ENCODE data around the gene IFNG. TPM values are rescaled to one million over a fixed set of nuclear protein-coding genes. Genes with fewer than 3 reads are reported as not detected.
"Not testable (repeated sequence)": the region's sequence is repeated elsewhere in the genome, so short reads cannot be mapped to it uniquely, and the experiment has no call there.

IFNG gene
- total and polyA plus RNA-seq, 2 donors (not counting 1 experiment from before 2014, with no cell fraction given) = not detected

GRCh38 chr12:68176257-68176656 is 16.7 kb upstream of the IFNG start:
- no peak overlapping the region for H3K9ac ChIP-seq (ENCODE audit: insufficient read depth, low read length)
- no peak overlapping the region for H3K4me3 ChIP-seq (replicated peaks in 1 of 4; ENCODE audit: control extremely low read depth in 1 of 4, insufficient read depth in 1 of 4, low read depth in 3 of 4, low read length in 4 of 4)
- H3K79me2 ChIP-seq (ENCODE audit: control insufficient read depth, insufficient read depth, low read length) = no peaks in the 10 kb centered on the region
- H3K27me3 ChIP-seq (ENCODE audit: control insufficient read depth, insufficient read depth, low read length) = no peaks in the 10 kb centered on the region
- TF ChIP-seq EZH2 (IDR thresholded peaks at IDR 0.05; ENCODE audit: low read length, missing control alignments) = no peak
- peak in 1 of 2 donors; percentile 13 for DNase-seq (ENCODE audit: low read depth in 2 of 2)
- H3K36me3 ChIP-seq (ENCODE audit: control insufficient read depth, insufficient read depth, low read length) = no peaks in the 10 kb centered on the region
- H3K27ac ChIP-seq (ENCODE audit: insufficient read depth, low read length) = no peak overlapping the region
- no peak overlapping the region for H3K4me2 ChIP-seq (ENCODE audit: extremely low read depth, insufficient read depth, low read length)
- no peak overlapping the region for H2AFZ ChIP-seq (ENCODE audit: low read length)
- H3K4me1 ChIP-seq (ENCODE audit: control insufficient read depth, extremely low read depth, insufficient read depth, low read length) = no peaks in the 10 kb centered on the region
- H4K20me1 ChIP-seq (ENCODE audit: control insufficient read depth, extremely low read depth, insufficient read depth, low read length) = no peaks in the 10 kb centered on the region
- no peaks in the 10 kb centered on the region for H3K9me3 ChIP-seq (ENCODE audit: control insufficient read depth, insufficient read depth, low read depth, low read length)

- TF ChIP-seq, protein P1, sequence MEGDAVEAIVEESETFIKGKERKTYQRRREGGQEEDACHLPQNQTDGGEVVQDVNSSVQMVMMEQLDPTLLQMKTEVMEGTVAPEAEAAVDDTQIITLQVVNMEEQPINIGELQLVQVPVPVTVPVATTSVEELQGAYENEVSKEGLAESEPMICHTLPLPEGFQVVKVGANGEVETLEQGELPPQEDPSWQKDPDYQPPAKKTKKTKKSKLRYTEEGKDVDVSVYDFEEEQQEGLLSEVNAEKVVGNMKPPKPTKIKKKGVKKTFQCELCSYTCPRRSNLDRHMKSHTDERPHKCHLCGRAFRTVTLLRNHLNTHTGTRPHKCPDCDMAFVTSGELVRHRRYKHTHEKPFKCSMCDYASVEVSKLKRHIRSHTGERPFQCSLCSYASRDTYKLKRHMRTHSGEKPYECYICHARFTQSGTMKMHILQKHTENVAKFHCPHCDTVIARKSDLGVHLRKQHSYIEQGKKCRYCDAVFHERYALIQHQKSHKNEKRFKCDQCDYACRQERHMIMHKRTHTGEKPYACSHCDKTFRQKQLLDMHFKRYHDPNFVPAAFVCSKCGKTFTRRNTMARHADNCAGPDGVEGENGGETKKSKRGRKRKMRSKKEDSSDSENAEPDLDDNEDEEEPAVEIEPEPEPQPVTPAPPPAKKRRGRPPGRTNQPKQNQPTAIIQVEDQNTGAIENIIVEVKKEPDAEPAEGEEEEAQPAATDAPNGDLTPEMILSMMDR (conservative IDR thresholded peaks at IDR 0.05 in 1 of 2, IDR thresholded peaks at IDR 0.05 in 1 of 2; ENCODE audit: low read depth in 1 of 2, low read length in 2 of 2) = no peak
- no peak for TF ChIP-seq EZH2 (IDR thresholded peaks at IDR 0.05; ENCODE audit: low read length, missing control alignments)
- DNase-seq (ENCODE audit: low read depth in 2 of 2) = no peak
Observed at GRCh38 chr12:68175557-68176061, 16.1 kb upstream of the IFNG start.

GRCh38 chr12:68174761-68175160 is 15.2 kb upstream of the IFNG start:
- DNase-seq (ENCODE audit: low read depth in 2 of 2) = not testable (repeated sequence)

More at GRCh38 chr12:68175557-68176061, 16.1 kb upstream of the IFNG start:
- no peaks in the 10 kb centered on the region for H3K4me1 ChIP-seq (ENCODE audit: control insufficient read depth, extremely low read depth, insufficient read depth, low read length)
- no peak overlapping the region for H3K27ac ChIP-seq (ENCODE audit: insufficient read depth, low read length)
- H3K27me3 ChIP-seq (ENCODE audit: control insufficient read depth, insufficient read depth, low read length) = no peaks in the 10 kb centered on the region
- no peak overlapping the region for H2AFZ ChIP-seq (ENCODE audit: low read length)
- H3K9ac ChIP-seq (ENCODE audit: insufficient read depth, low read length) = no peak overlapping the region
- no peak overlapping the region for H3K4me2 ChIP-seq (ENCODE audit: extremely low read depth, insufficient read depth, low read length)
- no peaks in the 10 kb centered on the region for H3K79me2 ChIP-seq (ENCODE audit: control insufficient read depth, insufficient read depth, low read length)
- H3K4me3 ChIP-seq (replicated peaks in 1 of 4; ENCODE audit: control extremely low read depth in 1 of 4, insufficient read depth in 1 of 4, low read depth in 3 of 4, low read length in 4 of 4) = no peak overlapping the region
- no peaks in the 10 kb centered on the region for H3K9me3 ChIP-seq (ENCODE audit: control insufficient read depth, insufficient read depth, low read depth, low read length)
- H3K36me3 ChIP-seq (ENCODE audit: control insufficient read depth, insufficient read depth, low read length) = no peaks in the 10 kb centered on the region
- H4K20me1 ChIP-seq (ENCODE audit: control insufficient read depth, extremely low read depth, insufficient read depth, low read length) = no peaks in the 10 kb centered on the region

DNA sequence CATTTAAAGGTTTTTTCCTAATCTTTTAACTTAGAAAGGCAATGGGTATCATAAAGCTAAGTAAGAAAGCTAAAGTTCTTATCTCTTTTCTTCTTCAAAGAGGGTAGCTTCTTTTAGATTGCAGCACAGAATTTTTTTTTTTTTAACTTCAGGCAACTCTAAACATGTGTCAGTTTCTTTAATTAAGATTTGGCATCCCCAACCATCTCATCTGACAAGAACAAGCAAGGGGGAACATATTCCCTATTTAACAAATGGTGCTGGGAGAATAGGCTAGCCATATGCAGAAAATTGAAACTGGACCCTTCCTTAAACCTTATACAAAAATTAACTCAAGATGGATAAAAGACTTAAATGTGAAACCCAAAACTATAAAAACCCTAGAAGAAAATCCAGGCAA is 14.3 kb upstream of the IFNG start:
- DNase-seq (ENCODE audit: low read depth in 2 of 2) = no peak
- Histone ChIP-seq H3K4me1 (ENCODE audit: control insufficient read depth, extremely low read depth, insufficient read depth, low read length) (no peaks in the 10 kb centered on the region), H3K9ac (ENCODE audit: insufficient read depth, low read length) (no peak overlapping the region), H3K27ac (ENCODE audit: insufficient read depth, low read length) (no peak overlapping the region), H3K4me2 (ENCODE audit: extremely low read depth, insufficient read depth, low read length) (no peak overlapping the region), H3K79me2 (ENCODE audit: control insufficient read depth, insufficient read depth, low read length) (no peaks in the 10 kb centered on the region), H3K4me3 (replicated peaks in 1 of 4; ENCODE audit: control extremely low read depth in 1 of 4, insufficient read depth in 1 of 4, low read depth in 3 of 4, low read length in 4 of 4) (no peak overlapping the region), H3K36me3 (ENCODE audit: control insufficient read depth, insufficient read depth, low read length) (no peaks in the 10 kb centered on the region), H2AFZ (ENCODE audit: low read length) (no peak overlapping the region), H3K9me3 (ENCODE audit: control insufficient read depth, insufficient read depth, low read depth, low read length) (no peaks in the 10 kb centered on the region), H4K20me1 (ENCODE audit: control insufficient read depth, extremely low read depth, insufficient read depth, low read length) (no peaks in the 10 kb centered on the region), H3K27me3 (ENCODE audit: control insufficient read depth, insufficient read depth, low read length) (no peaks in the 10 kb centered on the region)
- TF ChIP-seq, protein P1 (conservative IDR thresholded peaks at IDR 0.05 in 1 of 2, IDR thresholded peaks at IDR 0.05 in 1 of 2; ENCODE audit: low read depth in 1 of 2, low read length in 2 of 2) = no peak
- no peak for TF ChIP-seq EZH2 (IDR thresholded peaks at IDR 0.05; ENCODE audit: low read length, missing control alignments)

More at GRCh38 chr12:68174761-68175160, 15.2 kb upstream of the IFNG start:
- H3K79me2 ChIP-seq (ENCODE audit: control insufficient read depth, insufficient read depth, low read length); H2AFZ ChIP-seq (ENCODE audit: low read length); H3K27me3 ChIP-seq (ENCODE audit: control insufficient read depth, insufficient read depth, low read length); H3K9ac ChIP-seq (ENCODE audit: insufficient read depth, low read length); H3K4me2 ChIP-seq (ENCODE audit: extremely low read depth, insufficient read depth, low read length); H3K27ac ChIP-seq (ENCODE audit: insufficient read depth, low read length); H3K9me3 ChIP-seq (ENCODE audit: control insufficient read depth, insufficient read depth, low read depth, low read length); H3K36me3 ChIP-seq (ENCODE audit: control insufficient read depth, insufficient read depth, low read length); H3K4me3 ChIP-seq (replicated peaks in 1 of 4; ENCODE audit: control extremely low read depth in 1 of 4, insufficient read depth in 1 of 4, low read depth in 3 of 4, low read length in 4 of 4); H4K20me1 ChIP-seq (ENCODE audit: control insufficient read depth, extremely low read depth, insufficient read depth, low read length); H3K4me1 ChIP-seq (ENCODE audit: control insufficient read depth, extremely low read depth, insufficient read depth, low read length): not testable (repeated sequence)
